Measurements from ENCODE around the gene PTPN3.

- TF ChIP-seq POLR2A (IDR thresholded peaks at IDR 0.05; ENCODE audit: low read depth, low read length) (no peak), POLR2AphosphoS5 (IDR thresholded peaks at IDR 0.05; ENCODE audit: low read depth, low read length) (no peak)
Observed at GRCh38 chr9:109335121-109335520, 163.0 kb downstream of the PTPN3 start.

Data from GM12892 (cell line).